ENCODE results near the gene GLI3.

GLI3 gene

GRCh38 chr7:42099470-42100155, 137.4 kb downstream of the GLI3 start:
- no peak for DNase-seq

DNA sequence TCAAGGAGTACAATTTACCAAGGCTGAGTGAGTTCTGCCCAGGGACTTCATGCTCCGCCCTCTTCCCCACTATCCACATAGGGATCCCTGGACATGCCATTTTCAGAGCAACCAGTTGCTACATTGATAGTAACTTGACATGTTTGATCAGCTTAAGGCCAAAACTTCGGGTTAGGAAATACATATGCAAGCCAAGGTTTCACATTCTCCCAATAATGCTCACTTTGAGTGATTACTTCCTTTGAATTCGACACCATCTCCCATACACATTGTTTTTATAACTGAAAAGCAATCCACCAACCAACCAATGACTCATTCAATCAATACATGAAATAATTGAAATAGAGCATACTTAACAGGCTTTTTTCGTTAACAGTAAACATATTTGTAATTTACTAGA, 137.9 kb downstream of the GLI3 start:
- no peak for DNase-seq

DNA sequence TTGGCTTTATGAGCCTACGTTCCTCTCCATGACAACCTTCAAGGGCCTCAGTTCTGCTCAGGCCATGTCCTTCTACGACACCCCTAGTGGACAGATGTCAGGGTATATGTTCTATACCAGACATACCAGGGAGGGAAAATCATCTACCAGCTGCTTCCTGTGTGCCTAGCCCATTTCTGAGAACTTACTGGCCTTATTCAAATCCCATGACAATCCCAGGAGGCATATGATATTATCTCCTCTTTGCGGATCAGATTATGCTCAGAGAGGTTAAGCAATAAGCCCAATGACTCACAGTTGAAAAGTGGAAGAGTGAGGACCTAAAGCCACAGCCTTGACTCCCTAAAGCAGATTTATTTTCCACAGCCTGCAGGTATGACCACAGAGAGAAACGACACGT, 139.3 kb downstream of the GLI3 start:
- DNase-seq = no peak

- DNase-seq = no peak
These were observed 140.1 kb downstream of the GLI3 start for GRCh38 chr7:42096681-42097561.

- no peak for DNase-seq
These were observed 140.7 kb downstream of the GLI3 start for GRCh38 chr7:42096268-42096667.

DNA sequence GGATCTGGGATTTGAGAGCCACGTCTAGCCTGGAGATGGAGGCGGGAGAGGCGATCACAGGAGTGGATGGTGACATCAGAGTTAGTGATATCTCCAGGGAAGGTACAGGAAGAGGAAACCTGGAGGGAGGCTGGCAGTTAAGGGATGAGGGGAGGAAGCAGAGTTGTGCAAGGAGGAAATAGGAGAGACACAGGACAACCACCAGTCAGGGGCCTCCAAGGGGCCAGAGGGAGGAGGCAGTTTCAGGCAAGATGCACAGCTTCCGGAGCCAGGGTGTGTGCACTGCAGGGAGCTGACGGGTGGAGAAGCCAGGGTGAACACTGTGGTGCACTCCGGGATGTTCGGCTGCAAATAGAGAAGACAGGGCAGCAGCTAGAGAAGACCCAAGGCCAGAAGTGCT, 141.2 kb downstream of the GLI3 start:
- no peak for DNase-seq

DNA sequence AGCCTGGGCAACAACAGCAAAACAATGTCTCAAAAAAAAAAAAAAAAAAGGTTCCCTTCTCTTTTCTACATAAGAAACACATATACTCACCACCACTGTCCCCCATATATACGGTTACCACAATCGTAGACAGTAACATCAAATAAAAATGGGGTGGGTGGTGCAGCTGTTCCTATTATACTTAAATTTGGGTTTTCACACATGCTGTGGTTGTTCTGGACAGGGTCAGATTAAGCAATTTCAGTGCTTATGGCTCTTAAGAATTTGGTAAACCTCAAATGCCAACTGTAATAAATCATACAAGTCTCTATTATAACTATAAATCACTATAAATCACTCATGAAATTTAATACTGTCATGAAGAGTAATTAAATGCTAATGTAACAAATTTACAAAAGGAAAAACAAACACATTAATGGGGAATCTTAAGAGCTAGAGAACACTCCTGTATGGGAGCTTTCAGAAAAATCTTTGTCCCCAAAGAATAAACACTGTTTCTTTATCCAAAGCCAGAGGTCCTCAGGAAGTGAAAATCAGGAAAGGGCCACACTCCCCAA, 143.6 kb downstream of the GLI3 start:
- no peak for DNase-seq

- no peak for DNase-seq
These were observed 145.3 kb downstream of the GLI3 start for GRCh38 chr7:42091461-42092291.

- no peak for DNase-seq
These were observed 146.2 kb downstream of the GLI3 start for GRCh38 chr7:42090806-42091205.

DNA sequence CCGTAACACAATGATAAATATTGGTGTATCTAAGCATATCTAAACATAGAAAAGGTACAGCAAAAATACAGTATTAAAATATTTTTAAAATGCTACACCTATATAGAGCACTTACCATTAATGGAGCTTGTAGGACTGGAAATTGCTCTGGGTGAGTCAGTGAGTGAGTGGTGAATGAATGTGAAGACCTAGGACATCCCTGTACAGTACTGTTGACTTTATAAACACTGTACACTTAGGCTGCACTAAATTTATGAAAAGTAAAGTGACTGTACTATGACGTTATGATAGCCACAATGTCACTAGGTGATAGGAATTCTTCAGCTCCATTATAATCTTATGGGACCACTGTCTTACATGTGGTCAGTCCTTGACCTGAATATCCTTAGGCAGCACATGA, 147.0 kb downstream of the GLI3 start:
- no peak for DNase-seq

DNA sequence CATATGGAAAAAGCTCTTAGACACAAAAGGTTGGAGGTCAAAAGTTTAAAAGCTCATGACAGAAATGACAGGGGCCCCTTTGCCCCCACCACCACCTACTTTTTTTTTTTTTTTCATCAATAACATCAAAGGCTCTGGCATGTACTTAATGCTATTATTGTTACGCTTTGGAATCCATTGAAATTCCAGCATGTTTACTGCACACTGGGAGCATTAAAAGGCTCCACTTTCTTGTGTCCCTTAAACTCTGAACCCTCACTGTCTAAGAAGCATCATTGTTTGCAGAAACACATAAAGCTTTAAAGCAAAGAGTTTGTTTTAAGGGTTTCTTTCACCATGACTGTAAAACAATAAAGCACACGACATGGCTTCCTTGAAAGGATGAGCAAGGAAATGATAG, 149.4 kb downstream of the GLI3 start:
- DNase-seq = no peak

GRCh38 chr7:42085531-42085930, 151.5 kb downstream of the GLI3 start:
- DNase-seq = no peak

- no peak for DNase-seq
These were observed 152.7 kb downstream of the GLI3 start for GRCh38 chr7:42084263-42084662.

- no peak for DNase-seq
These were observed 153.7 kb downstream of the GLI3 start for GRCh38 chr7:42083284-42083683.

DNA sequence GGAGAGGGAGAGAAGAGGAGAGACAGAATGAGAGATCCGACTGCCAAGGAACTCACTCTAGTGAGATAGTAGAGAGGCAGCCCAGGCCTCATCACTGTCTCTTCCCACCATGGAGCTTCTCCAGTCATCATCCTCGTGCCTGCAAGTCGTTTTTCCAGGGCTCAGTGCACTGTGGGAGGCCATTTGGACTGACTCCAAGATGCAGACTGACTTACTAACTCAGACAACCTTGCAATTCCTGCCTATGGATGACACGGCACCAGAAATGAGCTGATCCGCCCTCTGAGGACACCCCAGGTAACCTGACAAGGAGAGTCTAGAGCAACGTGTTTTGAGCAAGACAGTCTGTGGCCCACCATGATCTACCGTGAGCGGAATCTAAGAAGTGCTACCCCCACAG, 154.9 kb downstream of the GLI3 start:
- DNase-seq = no peak

DNA sequence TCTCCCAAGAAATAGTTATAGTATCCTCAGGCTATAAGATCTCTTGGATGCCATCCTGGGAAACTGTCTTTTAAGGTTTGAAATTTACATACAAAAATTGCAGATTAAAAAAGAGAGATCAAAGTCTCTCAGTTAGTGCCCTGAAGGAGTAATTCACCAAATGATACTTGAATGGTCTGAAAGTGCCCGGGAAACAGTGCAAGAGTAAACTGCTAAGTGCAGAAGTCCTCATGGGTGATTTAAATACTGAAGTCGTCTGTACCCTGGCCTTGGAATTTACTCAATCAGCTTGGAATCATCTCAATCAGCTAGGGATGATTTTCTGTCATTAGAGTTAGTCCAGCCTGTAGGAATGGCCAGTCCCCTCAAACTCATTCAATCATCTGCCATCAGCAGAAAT, 155.3 kb downstream of the GLI3 start:
- no peak for DNase-seq

- no peak for DNase-seq
These were observed 156.0 kb downstream of the GLI3 start for GRCh38 chr7:42080841-42081586.

DNA sequence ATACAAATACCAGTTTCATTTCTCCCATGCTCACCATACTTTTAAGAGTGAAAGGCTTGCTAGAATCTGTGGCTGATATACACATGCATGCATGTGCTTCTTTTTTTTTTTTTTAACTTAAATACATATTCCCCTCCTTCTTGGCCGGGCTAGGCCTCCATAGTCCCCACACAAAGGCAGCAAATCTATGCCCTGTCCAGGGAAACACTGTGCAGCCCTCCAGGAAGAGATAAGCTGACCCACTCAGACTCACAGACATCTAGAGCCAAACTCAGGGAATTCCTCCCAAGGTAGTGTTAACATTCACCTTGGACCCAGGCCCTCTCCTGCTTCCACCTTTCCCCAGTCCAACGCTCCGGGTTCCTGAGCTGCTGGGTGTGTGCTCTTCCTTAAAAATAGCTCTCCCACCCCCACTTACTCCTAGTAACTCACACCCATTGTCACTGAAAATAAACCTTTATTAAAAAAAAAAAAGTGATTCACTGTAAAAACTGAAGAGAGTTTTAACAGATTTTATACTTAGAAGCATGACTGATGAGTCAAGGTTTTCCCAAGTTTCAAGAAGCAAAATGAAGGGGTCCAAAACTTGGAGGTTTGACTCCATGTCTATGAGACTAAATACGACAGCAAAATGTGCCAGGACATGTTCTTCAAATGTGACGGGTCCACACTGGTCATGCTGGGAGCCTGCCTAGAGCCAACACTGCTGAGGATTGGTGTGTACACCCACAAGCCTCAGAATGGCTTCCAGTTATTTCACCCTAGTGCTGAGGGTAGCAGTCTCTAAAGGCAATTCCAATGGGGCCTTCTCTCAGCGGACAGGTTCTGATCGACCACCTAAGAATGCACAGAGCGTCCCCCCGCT, 159.5 kb downstream of the GLI3 start:
- DNase-seq = no peak

DNA sequence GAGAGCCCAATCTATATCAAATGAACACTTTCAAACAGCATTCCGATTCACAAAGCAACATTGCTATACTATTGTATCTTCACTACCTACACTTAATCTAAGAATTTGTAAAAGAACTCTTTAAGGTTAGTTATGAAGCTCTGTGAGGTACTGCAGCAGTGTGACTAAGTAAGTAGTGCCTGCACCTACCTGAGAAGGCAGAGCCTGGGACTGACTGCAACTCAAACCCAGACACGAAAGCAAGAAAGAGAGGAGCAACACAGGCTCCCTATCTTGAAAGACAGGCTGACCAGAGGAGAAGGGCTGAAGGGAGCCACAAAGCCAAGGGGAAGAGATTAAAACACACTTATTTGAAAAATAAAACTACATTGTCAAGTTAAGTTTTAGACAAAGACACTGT, 160.1 kb downstream of the GLI3 start:
- no peak for DNase-seq

DNA sequence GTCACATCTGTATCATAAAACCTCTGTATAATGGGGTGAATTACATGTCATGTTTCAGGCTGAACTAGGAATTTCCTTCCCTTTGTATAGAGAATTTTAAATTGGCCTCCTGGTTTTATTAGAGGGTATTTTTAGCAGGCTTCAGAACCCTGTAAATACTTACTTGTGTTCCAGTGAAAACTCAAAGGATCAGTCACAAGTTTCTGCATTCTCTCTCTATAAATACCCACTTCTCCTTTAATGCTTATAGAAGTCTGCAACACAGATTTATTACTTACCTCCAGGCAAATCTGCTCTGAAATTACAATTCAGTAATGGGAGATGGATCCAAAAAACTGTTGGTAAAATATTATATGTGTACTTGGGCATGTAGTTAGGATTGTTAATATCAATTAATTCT, 161.6 kb downstream of the GLI3 start:
- DNase-seq = no peak

GRCh38 chr7:42074076-42074475, 162.9 kb downstream of the GLI3 start:
- no peak for DNase-seq
